Dedifferentiated amniotic fluid mesenchymal stem cell (primary cell): ENCODE results near the gene LBX1.

Experiments
- DNase-seq: peaks from one replicate; pipeline ENCODE4 v3.0.0-alpha.2; 2016; ENCODE audit errors: extremely low spot score

The LBX1 gene

DNA sequence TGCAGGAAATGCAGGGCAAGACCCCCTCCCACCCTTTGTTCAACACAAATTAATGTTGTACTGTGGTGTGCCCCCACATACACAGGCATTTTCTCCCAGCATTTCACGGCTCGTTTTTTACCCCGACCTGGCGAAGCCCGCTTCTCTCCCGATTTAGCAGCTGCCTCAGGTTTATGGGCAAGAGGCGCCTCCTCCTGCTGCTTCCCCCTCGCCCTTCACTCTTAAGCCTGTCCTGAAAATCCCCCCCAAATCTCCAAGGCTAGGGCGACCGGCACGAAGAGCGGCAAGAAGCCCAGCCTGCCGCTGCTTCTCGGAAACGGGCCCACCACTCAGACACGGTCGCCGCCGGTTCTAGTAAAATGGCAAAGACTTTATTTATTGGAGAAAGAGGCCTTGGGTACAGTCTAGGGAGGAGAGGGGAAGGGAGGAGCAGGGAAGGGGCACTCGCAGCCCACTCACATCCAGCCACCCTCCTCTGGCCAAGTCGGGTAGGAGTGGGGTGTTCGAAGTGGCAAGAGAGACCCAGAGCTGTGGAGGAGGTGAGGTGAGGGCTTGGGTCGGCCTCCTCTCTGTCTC is 3.3 kb downstream of the LBX1 start:
- DNase-seq: no peak

DNA sequence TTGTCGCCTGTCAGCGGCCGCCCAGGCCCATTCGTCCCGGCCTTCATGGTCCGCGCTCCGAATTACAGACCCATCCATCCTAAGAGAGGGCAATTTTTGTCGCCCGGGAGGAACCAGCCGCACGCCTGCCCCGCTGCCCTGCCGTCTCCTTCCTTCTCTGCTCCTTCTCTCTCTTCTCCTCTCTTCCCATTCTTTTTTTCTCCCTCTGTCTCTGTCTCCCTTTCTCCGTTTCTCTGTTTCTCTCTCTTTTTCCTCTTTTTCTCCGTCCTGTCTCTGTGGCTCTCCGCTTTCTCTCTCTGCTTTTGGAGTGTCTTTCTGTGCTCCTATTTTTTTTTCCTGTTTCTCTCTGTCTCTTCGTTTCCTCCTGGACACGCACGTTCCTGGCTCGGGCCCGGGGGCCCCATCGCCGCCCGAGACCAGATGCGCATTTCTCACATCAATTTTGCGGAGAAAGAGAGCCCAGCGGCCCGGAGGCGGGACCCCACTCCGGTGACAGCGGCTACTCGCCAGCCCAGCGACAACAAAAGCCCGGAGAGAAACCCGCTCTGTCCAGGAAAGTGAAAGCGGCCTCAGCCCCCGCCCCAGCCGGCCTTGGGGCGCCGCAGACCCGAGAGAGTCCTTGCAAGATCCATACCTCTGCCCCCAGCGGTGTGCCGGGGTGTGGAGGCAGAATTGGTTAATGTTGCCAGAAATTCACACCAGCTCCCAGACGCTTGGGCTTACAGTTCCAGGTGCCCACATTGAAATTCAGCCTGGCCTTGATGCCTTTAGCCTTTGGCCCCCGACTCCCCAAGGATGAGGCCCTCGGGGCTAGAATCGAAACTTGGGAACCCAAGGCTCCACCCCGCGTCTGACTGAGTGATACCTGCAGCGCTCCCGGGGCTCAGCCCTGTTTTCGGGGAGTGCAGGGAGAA is 4.1 kb downstream of the LBX1 start:
- DNase-seq: no peak

DNA sequence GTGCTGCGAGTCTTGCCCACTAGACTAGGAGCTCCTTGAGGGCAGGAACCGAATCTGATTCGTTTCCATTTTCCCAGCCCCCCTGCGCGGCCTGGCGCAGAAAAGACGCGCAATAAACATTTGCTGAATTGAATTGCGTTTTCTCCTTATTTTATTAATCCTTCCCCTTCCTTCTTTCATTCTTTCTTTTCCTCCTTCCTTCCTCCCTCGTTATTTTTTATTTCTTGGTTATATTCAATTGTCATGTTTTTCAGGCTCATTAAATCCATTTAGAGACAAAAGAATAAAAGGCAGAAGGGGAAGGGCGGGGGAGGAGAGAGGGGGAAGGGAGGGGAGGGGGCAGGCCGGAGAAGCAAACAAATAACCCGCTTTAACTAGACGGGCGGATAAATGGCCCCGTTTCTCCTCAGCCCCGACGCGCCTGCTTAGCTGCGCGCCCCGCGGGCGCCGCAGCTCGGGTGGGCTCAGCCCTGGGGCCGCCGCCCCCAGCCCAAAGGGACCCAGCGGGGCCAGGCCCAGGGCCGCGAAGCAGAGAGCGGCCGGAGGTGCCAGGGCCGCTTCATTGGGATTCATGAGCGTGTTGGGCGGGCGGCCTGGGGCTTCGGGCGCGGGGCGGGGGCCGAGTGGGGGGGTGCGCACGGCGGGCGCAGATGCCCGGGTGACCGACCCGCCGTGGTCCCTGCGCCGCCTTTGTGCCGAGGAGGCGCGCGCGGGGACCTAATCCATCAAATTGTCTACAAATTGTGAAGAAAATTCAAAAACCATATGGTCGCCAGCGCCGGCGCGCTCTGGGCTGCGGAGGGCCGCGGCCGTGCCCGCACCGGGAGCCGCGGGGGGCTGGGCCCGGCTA is 5.0 kb downstream of the LBX1 start:
- no peak for DNase-seq

DNA sequence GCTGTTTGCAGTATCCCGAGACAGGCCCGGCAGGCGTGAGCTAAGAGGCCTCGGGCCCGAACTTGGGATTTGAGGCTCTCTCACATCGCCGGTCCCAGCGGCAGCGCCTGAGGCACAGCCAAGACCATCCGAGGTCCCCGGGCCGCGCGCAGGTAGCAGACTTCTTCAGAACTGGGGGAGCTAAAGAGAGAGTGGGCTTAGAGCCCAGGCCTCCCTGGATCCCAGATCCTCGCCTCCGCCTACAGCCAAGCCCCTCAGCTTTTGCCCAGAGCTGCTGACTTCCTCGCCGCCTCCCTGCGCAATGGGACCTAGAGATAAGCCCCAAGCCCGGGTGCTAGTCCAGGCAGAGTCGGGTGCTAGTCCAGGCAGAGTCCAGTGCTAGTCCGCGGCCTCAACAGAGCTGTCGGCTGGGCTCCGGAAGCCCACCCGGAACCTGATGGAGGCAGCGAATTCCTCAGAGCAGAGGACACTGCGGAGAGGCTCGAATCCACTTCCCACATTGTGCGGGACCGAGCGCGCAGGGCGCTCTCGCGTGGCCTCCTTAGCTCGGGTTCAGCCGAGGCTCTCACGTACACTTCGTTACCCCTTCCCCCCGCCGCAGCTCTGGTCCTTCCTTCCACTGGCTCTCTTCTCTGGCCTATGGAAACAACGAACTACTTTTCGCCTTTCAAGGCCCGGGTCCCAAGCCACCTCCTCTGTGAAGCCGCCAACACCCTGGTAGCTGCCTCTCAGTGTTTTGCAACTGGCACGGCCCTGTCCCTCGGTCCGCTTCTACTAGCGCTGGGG is 5.8 kb downstream of the LBX1 start:
- no peak for DNase-seq

DNA sequence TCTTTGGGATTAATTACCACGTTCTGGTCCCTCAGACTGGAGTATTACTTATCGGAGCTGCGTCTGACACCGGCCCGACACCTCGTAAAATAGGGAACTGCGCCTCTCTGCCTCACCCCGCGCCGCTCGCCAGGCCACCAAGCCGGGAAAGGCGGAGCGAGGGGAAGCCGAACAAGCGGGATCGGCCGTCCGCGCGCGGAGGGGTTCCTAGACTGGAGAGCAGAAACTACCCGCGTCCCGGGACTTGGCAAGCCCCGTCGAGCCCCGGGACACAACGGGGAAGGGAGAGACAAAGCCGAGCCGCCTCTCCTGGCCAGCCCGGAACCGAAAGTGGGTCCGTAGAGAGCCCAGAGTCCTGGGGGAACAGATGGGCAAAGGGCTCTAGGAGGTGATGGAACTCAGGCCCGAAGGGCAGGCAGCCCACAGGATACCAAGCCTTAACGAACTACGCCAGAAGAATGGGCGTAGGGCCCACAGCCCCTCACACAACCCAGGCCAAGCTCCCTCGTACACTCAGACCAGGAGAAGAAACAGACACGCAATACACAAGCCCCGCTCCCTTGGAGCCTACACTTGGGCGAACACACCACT is 6.5 kb downstream of the LBX1 start:
- no peak for DNase-seq

DNA sequence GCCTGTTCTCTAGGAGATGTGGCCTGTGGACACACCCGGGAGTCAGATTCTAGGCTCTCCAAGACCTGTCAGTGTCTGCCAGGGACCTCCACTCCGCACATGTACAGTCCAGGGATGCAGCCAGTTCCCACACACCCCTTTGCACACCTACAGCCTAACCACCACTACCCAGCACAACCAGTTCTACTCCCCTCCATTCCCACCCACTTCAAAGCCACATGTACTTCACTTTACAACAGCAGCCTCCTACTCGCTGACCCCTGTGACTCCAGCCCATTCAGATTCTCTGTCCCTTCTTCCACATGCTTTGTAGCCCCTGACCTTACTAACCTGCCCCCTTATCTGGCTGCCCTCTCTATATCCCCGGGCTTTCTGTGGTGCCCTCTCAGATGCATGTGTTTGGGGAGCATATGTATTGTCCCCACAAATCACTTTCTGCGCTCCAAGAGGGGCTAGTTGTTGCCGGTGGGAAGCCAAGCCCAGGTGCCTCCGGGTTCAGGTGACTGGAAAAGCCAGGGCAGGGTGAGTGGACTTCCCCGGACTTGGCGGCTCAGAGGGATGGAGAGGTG is 7.2 kb downstream of the LBX1 start:
- DNase-seq: no peak

DNA sequence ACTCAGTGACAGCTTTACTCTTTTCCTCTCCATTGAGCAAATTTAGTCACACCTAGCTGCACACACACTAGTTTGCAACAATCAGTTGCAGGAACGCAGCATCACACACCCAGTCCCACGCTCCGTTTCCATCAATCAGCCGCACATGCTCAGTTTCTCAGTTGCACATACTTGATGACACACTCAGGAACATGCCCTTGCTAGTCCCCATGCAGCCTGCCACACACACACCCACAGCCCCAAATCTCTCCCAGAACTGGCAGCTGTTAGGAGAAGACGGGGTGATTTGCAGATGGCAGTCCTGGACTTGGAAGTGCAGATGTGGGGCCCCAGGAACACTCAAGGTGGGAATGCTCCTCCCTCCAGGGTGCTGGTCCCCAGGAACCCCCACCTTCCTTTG is 7.7 kb downstream of the LBX1 start:
- no peak for DNase-seq

DNA sequence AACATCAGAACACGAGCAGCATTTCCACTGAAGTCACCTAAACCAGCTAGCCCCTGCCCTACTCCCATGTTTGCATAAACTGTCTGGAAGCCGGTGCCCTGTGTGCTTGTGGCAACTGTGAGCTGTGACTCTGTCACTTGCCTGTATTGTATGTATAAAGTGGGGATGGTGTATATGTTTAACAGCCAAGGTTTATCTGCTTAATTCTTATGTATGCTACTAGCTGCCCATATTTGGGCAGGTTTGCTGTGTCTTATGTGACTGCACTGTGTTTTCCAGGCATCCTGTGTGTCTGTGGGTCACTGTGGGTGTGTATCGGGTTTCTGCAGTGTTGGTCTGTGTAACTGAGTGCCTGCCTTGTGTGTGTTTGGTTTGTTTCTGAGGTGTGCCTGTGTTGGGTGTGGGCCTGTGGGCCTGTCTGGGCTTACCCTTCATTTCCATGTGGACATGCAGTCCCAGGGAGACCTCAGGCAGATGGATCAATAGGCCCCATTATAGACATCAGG is 9.3 kb downstream of the LBX1 start:
- no peak for DNase-seq

DNA sequence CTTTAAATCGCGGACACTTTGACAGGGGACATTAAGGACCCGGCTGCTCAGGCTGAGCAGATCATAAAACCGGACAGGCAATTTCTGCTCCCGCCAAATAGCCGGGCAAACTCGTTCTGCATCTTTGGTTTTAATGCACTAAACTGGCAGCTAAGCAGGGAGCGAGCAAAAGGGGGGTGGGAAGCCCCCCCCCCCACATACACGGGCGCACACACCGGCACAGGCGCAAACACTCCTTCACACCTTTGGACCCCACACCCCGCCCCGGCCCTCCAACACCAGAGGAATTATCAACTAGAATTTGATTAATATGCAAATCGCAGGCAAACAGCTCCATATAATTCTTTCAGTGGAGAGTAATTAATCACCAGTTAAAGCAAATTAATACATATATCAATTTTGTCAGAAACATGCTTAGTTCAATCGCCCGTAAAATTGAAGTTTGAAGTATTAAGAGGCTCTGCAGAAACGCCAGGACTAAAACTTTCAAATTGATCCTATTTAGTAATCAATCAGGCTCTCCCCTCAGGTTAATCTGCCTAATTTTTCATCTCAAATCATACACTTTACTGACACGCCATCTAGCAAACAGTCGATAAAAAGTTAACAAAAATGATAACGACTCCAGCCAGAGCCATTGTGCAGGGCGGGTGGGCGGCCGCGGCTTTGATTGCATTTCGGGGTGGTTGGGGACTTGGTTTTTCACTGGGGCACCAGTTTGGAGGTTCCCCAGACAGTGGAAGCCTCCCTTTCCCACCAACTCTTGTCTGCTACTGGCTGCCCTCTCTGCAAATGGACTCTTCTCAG is 9.9 kb downstream of the LBX1 start:
- no peak for DNase-seq

DNA sequence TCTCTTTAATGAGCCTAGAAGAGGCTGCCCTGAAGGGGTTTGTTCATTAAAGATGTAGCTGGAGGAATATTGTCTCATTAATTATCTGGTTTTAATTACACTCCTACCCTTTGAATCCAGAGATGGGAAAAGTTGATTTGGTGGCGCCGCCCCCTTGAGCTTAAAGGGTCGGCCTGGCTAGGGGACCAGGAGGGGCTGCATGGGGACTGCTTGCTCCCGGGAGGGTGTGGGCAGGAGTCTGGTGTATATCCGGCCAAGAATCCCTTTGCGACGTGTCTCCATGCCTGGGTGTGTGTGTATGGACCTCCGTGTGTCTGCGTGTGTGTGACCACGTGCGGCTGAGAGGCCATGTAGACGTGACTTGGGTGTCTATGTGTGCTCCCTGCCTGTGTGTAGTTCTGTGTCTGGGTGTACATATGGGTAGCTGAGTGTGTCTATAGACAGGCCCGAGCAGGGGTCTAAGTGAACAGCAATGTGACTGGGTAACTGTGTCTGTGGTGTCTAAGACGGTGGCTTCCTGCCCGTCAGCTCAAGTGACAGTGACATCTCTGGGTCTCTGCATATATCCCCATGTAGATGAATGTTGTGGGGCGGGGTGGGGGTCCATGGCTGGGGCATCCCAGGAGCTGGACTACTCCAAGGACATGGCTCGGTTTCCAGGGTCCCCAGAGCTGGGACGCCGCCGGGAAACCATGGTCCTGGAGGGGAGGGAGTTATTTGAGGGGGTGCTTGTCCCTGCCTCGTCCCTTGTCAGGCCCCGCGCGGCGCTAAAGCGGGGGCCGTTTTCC is 10.7 kb downstream of the LBX1 start:
- no peak for DNase-seq

DNA sequence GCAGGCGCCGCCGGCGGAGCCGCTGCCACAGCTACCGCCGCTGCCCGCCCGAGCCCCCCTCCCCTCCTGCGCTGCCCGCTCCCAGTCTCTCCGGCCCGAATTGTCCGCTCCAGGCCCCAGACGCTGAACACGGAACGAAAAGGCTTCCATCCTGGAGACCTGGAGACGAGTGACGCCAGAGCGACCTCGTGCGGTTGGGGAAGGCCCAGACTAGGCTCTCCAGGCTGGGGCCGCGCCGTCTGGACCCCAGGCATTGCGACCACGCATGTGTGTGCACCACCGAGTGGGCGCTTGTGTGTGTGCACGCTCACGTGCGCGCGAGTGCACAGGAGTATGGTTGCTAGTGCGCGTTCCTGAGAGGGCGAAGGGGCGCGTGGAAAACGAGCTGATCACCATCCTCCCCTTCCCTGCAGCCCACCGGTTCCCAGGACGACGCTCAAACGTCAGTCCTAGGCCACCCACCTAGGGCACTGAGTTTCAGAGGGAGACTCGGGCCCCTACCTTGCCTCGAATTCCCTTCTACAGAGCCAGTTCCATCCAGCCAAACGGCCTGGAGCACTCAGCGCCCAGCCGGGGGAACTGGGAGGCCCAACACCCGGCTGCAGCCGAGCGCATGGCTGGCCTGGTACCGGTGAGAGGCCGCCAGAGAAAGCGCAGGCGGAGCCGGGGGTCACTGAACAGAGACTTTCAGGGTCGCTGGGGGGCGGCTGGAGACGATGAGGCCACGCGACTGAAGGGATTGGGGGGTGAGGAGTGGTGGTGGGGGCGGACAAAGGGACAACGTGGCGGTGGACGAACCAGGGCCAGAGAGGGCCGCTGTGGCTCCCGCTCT is 11.6 kb downstream of the LBX1 start:
- DNase-seq: no peak

DNA sequence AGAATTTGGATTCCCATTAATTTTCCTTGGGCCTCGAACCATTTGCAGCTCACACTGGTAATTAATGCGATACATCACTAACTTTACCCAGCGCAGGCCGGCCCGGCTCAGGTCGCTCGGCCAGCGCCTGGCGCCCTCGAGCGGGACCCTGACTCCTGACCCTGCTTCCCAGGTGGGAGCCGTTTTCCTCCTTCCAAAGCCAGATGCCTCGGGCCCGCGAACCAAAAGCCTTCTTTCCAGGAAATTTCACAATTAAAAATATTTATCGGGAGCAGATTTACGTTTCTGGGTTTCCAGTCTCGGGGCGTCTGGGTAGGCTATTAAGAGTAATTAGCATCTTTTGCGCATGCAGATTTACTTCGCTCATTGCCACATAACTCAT is 12.2 kb downstream of the LBX1 start:
- DNase-seq: no peak

DNA sequence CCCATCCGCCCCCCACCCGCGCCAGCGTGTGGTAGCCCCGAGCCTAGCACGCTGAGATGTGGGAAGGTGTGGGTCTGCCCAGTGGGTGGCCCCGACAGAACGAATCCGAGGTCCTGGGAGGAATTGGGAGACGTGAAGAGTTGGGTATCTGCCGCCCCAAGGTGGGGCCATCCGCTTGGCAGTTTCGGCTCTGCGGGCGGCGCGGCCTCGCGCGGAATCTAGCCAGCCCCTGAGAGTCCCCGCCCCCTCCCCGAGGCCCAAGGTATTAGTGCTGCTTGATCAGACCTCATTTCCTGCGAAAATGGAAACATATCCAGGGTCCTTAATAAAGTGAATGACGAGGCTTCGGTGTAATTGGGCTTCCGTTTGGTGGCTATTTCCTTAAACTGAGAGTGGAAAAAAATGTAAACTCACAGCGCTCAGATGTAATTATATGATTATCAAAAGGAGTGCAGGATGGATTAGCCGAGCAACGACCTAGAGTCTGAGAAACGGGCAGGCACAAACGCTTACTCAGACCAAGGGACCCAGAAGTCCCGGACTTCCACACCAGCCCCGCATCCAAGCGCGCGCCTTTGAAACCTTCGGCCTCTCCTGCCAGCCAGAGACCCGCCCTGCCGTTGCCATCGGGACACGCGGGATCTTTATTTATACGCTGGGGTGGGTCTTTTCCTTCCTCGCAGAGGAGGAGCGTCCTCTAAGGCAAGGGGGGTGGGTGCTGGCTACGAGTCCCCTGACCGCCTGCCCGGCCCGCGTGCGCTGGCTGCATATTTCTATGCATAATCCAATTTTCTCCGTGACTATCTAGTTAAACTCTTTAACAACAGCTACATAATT is 12.8 kb downstream of the LBX1 start:
- no peak for DNase-seq

DNA sequence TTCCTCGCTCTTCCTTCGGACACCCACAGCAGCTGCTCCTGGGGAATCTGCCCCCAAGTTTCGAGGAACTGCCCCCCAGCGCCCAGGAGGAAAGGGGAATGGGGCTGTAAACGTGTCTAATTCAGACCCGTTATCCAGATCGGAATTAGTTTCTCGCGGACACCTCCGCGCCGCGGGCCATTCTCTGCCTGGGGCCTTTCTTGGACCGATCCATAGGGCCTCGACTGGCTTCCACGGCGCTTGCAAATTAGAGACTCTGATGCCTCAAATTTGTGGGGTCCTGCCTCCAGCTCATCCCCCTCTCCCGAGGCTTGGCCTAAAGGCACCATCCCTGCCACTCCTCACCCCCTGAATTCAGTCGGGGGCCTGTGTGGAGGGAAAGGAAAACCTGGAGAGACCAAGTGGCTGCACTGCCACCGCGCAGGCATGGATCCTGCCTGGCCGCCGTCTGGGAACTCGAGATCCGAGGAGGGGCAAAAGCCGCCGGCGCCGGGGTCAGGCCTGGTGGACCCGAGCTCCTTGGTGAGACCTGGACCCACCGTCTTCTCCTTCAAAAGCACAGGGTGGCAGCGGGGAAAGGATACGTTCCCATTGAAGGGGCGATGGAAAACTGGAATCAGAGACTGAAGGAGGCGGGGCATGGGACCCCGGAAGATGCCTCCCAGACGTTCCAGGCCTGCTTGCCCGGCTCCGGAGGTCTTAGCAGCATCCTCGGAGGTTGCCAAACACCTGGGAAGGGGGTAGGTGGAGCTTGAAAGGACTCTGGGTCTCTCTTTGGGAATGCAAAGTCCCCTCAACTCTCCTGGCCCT is 13.7 kb downstream of the LBX1 start:
- no peak for DNase-seq

DNA sequence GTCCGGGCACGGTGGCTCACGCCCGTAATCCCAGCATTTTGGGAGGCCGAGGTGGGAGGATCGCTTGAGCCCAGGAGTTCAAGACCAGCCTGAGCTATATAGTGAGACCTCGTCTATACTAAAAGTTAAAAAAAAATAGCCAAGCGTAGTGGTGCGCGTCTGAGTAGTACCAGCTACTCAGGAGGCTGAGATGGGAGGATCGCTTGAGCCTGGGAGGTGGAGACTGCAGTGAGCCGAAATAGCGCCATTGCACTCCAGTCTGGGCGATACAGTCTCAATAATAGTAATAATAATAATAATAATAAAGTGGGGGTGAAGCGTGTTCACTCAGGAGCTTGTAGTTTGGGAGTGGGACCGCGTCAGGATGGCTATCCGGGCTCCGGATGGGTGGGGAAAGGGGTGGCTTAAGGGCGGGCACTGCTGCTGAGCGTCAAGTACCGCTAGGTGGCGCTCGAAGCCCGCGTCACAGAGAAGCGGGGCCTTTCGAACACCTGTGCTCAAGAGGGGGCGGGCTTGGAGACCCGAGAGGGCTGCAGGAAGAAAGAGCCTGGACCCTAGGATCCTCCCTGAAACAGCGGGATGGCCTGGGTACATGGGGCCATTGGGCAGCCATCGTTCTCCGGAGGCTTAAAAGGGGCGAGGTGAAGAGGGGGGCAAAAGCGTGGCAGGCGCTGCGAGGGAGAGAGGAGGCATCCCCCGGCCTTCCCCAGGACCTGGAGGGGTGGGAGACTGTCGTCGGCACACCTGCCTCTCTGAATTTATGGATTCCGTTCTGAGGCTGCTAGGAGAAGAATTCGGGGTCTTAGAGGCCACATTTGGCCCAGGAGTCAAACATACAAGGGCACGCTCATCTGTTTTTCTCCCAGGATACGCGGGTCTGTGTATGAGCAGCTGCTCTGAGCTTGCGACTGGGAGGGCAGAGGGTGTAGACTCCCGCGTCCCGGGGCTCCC is 14.5 kb downstream of the LBX1 start:
- peak; percentile 27 for DNase-seq
